DND-41 (cell line): Measurements from ENCODE around the gene FGL2.

ENCODE experiments used
- CTCF ChIP-seq: IDR thresholded peaks from 2 replicates; pipeline ENCODE4 v1.5.1; 2012; ENCODE audit warnings: borderline replicate concordance, low read length, moderate library complexity, mild to moderate bottlenecking; ENCODE audit not compliant: poor library complexity, severe bottlenecking; ENCODE audit errors: extremely low read depth
- EZH2 ChIP-seq: IDR thresholded peaks from 3 replicates; pipeline ENCODE4 v1.6.1; 2012; ENCODE audit warnings: borderline replicate concordance, low read depth, mild to moderate bottlenecking, moderate library complexity, low read length, inconsistent platforms; ENCODE audit not compliant: severe bottlenecking

- TF ChIP-seq EZH2 (no peak), CTCF (no peak)
Observed at GRCh38 chr7:77181734-77182133, 17.9 kb downstream of the FGL2 start.
